ENCODE data around the gene SUPT3H. TPM values are rescaled to one million over a fixed set of nuclear protein-coding genes. Genes with fewer than 3 reads are reported as not detected.

The SUPT3H gene
- total and polyA plus RNA-seq, 2 of the 8 experiments (the other 6 are each of a cell fraction or from before 2014, with no cell fraction given): 18.8 to 23.0 TPM

GRCh38 chr6:44805238-44805846 lies 572.4 kb downstream of the SUPT3H start:
- no peak overlapping the region for H2BK12ac ChIP-seq (ENCODE audit: low read depth, low read length)
- H4K20me1 ChIP-seq (replicated peaks in 1 of 2; ENCODE audit: control insufficient read depth in 1 of 2, insufficient read depth in 2 of 2, low read length in 2 of 2): no peaks in the 10 kb centered on the region
- no peak for TF ChIP-seq JUN (IDR thresholded peaks at IDR 0.05; ENCODE audit: low read depth, low read length)
- TF ChIP-seq POU5F1 (IDR thresholded peaks at IDR 0.05; ENCODE audit: low read depth, low read length): no peak
- TF ChIP-seq NRF1 (IDR thresholded peaks at IDR 0.05; ENCODE audit: low read depth, low read length): no peak
- TF ChIP-seq CHD1 (IDR thresholded peaks at IDR 0.05; ENCODE audit: low read depth, low read length): no peak
- no peak for TF ChIP-seq SIRT6 (IDR thresholded peaks at IDR 0.05; ENCODE audit: low read length)
- no peak for TF ChIP-seq HDAC2 (IDR thresholded peaks at IDR 0.05; ENCODE audit: borderline replicate concordance in 1 of 2, low read depth in 2 of 2, low read length in 2 of 2)
- TF ChIP-seq ZNF274 (IDR thresholded peaks at IDR 0.05; ENCODE audit: borderline replicate concordance, extremely low read depth, low read length): no peak
- no peak overlapping the region for H3K14ac ChIP-seq (ENCODE audit: insufficient read length)
- ChIA-PET CTCF (ENCODE audit: partially characterized antibody) (no interaction called here), POLR2A (ENCODE audit: partially characterized antibody) (interaction anchor here (0.6 to 0.7 kb wide), 2 partner anchors 19 to 1120 kb away, joined by 3 read pairs; no protein-coding TSS in a partner anchor)
- no peak overlapping the region for H3K27ac ChIP-seq (ENCODE audit: low read depth, low read length)
- no peak overlapping the region for H3K4me2 ChIP-seq (ENCODE audit: insufficient read depth in 1 of 2, low read depth in 2 of 2, low read length in 2 of 2)
- no peak overlapping the region for H4K5ac ChIP-seq (ENCODE audit: insufficient read length, low read depth, low read length)
- no peaks in the 10 kb centered on the region for H3K79me1 ChIP-seq (ENCODE audit: low read depth, low read length)
- no peak for FAIRE-seq
- peaks cover 0 to 3% (median 0%) of the 10 kb centered on the region in 4 experiments; a peak in 1 of 7 replicates for H3K4me1 ChIP-seq (replicated peaks in 1 of 4; ENCODE audit: control insufficient read depth in 3 of 4, insufficient read depth in 4 of 4, low read length in 3 of 4)
- no peak overlapping the region for H2BK15ac ChIP-seq (ENCODE audit: low read length)
- no peak overlapping the region for H4K91ac ChIP-seq (replicated peaks; ENCODE audit: insufficient read length, low read length)
- no peak overlapping the region for H2AK5ac ChIP-seq (ENCODE audit: low read depth, low read length)
- H3K56ac ChIP-seq (replicated peaks; ENCODE audit: insufficient read length, low read depth, low read length): no peak overlapping the region
- no peak overlapping the region for H3K9ac ChIP-seq (replicated peaks in 1 of 4; ENCODE audit: extremely low read depth in 1 of 4, low read depth in 3 of 4, low read length in 3 of 4)
- WGBS, 2 experiments (ENCODE audit: extremely low coverage in 1 of 2, insufficient coverage in 1 of 2, insufficient read length in 1 of 2, insufficient replicate concordance in 2 of 2, low coverage in 1 of 2, low lambda C conversion rate in 2 of 2, missing lambda C conversion rate in 1 of 2): 87% methylated on average over 7 of the region's 7 CpGs; no CpG with 5 or more reads in 1 of the 2 experiments
- no peaks in the 10 kb centered on the region for H3K23me2 ChIP-seq (ENCODE audit: low read depth, low read length)
- no peak overlapping the region for H3K4me3 ChIP-seq (ENCODE audit: extremely low read depth in 1 of 4, insufficient read depth in 2 of 4, low read depth in 3 of 4, low read length in 4 of 4)
- H3K27me3 ChIP-seq (replicated peaks in 1 of 4; ENCODE audit: control insufficient read depth in 3 of 4, extremely low read depth in 1 of 4, insufficient read depth in 3 of 4, low read length in 3 of 4): no peaks in the 10 kb centered on the region
- no peaks in the 10 kb centered on the region for H3K36me3 ChIP-seq (ENCODE audit: control insufficient read depth in 2 of 4, insufficient read depth in 4 of 4, low read length in 3 of 4)
- no peak overlapping the region for H2BK120ac ChIP-seq (replicated peaks; ENCODE audit: low read depth, low read length)
- H2BK5ac ChIP-seq (ENCODE audit: low read depth, low read length): no peak overlapping the region
- no peak overlapping the region for H2BK20ac ChIP-seq (ENCODE audit: low read length)
- H3K79me2 ChIP-seq (ENCODE audit: control insufficient read depth in 1 of 2, insufficient read depth in 2 of 2, low read length in 2 of 2): no peaks in the 10 kb centered on the region
- H3K4ac ChIP-seq (replicated peaks; ENCODE audit: insufficient read length, low read depth, low read length): no peak overlapping the region
- H3K9me3 ChIP-seq (ENCODE audit: insufficient read depth in 2 of 2, low read depth in 1 of 2, low read length in 1 of 2): no peaks in the 10 kb centered on the region
- H2AFZ ChIP-seq (ENCODE audit: low read length): no peak overlapping the region
- no peak overlapping the region for H3K18ac ChIP-seq (ENCODE audit: extremely low read depth, low read length)
- no peak overlapping the region for H4K8ac ChIP-seq (ENCODE audit: extremely low read depth, insufficient read depth, low read length)
- no peak overlapping the region for H3K23ac ChIP-seq (ENCODE audit: insufficient read length)
- no peak for DNase-seq (ENCODE audit: low read depth in 1 of 2, low spot score in 2 of 2)
